Astrocyte of the spinal cord (primary cell): ENCODE data around the gene EMC10.
A peak's percentile ranks its signal among the peaks of the same experiment; 100 is the strongest.

ENCODE experiments used
- DNase-seq: peaks from one replicate; pipeline ENCODE4 v3.0.0; 2011; ENCODE audit warnings: low read depth, low spot score
- H3K4me3 ChIP-seq: 2 replicates; pipeline ENCODE4 v1.5.1; 2011; ENCODE audit warnings: low read depth, mild to moderate bottlenecking, low read length, moderate library complexity
- CTCF ChIP-seq: IDR thresholded peaks from 2 replicates; pipeline ENCODE4 v1.5.1; 2012; ENCODE audit warnings: low read depth, mild to moderate bottlenecking, low read length, inconsistent platforms
- in situ Hi-C: cut with HindIII; loops from 2 replicates; pipeline ENCODE4 v1.10.0; 2017; ENCODE audit warnings: low sequenced_read_pairs

EMC10 gene

GRCh38 chr19:50497022-50497405 is 20.7 kb downstream of the EMC10 start:
- in situ Hi-C loops = no loop called here
- TF ChIP-seq CTCF = no peak
- no peak for DNase-seq
- H3K4me3 ChIP-seq = no peak overlapping the region

- in situ Hi-C loops = no loop called here
- no peak overlapping the region for H3K4me3 ChIP-seq
Observed at GRCh38 chr19:50498219-50499056, 22.1 kb downstream of the EMC10 start.

GRCh38 chr19:50500060-50500752 is 23.9 kb downstream of the EMC10 start:
- no peak overlapping the region for H3K4me3 ChIP-seq
- peak; percentile 24 for TF ChIP-seq CTCF
- no peak for DNase-seq
- in situ Hi-C loops = no loop called here

More at GRCh38 chr19:50498219-50499056, 22.1 kb downstream of the EMC10 start:
- TF ChIP-seq CTCF = no peak
- DNase-seq = no peak

- no peak overlapping the region for H3K4me3 ChIP-seq
- in situ Hi-C loops = no loop called here
- no peak for DNase-seq
- no peak for TF ChIP-seq CTCF
Observed at GRCh38 chr19:50500753-50501151, 24.4 kb downstream of the EMC10 start.

- no peak for TF ChIP-seq CTCF
- DNase-seq = no peak
- in situ Hi-C loops = no loop called here
- no peak overlapping the region for H3K4me3 ChIP-seq
Observed at GRCh38 chr19:50501186-50501567, 24.9 kb downstream of the EMC10 start.

GRCh38 chr19:50501568-50502475 is 25.5 kb downstream of the EMC10 start:
- in situ Hi-C loops = no loop called here
- DNase-seq = no peak
- H3K4me3 ChIP-seq = no peak overlapping the region
- no peak for TF ChIP-seq CTCF
